ENCODE measurements around the gene MACROH2A2. TPM values are rescaled to one million over a fixed set of nuclear protein-coding genes. Genes with fewer than 3 reads are reported as not detected.

Gene MACROH2A2
- total RNA-seq, 1 donor from 2014 or later, result 15.5 TPM

GRCh38 chr10:70106958-70107791, 54.5 kb downstream of the MACROH2A2 start:
- intact Hi-C loops (cut with DNase I), result no loop called here
- Histone ChIP-seq H3K27me3 (no peaks in the 10 kb centered on the region), H3K36me3 (peaks cover 0 to 14% of the 10 kb centered on the region in 2 donors), H3K4me1 (no peaks in the 10 kb centered on the region), H3K4me3 (no peak overlapping the region), H3K27ac (no peak overlapping the region), H3K9me3 (no peaks in the 10 kb centered on the region)
- DNase-seq (ENCODE audit: extremely low spot score in 2 of 2), result no peak
- TF ChIP-seq, protein P1, sequence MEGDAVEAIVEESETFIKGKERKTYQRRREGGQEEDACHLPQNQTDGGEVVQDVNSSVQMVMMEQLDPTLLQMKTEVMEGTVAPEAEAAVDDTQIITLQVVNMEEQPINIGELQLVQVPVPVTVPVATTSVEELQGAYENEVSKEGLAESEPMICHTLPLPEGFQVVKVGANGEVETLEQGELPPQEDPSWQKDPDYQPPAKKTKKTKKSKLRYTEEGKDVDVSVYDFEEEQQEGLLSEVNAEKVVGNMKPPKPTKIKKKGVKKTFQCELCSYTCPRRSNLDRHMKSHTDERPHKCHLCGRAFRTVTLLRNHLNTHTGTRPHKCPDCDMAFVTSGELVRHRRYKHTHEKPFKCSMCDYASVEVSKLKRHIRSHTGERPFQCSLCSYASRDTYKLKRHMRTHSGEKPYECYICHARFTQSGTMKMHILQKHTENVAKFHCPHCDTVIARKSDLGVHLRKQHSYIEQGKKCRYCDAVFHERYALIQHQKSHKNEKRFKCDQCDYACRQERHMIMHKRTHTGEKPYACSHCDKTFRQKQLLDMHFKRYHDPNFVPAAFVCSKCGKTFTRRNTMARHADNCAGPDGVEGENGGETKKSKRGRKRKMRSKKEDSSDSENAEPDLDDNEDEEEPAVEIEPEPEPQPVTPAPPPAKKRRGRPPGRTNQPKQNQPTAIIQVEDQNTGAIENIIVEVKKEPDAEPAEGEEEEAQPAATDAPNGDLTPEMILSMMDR (IDR thresholded peaks at IDR 0.05), result peak in 1 of 3 experiments; percentile 18
- TF ChIP-seq POLR2AphosphoS5 (IDR thresholded peaks at IDR 0.05; ENCODE audit: insufficient read depth in 1 of 2, low read depth in 1 of 2), result no peak

DNA sequence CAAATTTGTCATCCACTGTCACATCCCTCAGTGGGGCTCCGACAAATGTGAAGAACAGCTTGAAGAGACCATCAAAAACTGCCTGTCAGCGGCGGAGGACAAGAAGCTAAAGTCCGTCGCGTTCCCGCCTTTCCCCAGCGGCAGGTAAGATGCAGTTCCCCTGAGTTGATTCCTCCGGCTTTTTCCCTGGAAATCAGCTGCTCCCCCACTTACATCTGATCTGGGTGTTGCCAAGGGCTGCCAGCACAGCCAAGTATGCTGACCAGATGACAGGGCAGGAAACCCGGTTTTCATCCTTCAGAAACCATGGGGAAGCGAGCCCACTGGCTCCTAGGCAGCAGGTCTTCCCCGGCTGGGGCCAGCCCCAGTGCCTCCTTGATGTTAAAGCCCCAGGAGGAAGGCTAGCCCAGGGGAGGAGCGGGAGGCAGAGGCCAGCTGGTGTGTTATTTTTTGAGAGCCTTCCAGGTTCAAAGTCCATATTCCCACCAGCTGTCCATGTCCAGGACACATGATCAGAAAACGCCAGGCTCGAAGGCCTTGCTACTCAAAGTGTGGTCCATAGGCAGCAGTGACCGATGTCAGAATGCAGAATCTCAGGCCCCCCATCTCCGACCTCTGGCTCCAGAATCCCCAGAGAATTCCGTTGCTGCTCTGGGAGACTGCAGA, 56.6 kb downstream of the MACROH2A2 start:
- Histone ChIP-seq H3K4me3 (no peak overlapping the region), H3K27ac (no peak overlapping the region), H3K4me1 (no peaks in the 10 kb centered on the region), H3K36me3 (peaks cover 0 to 31% of the 10 kb centered on the region in 2 donors), H3K9me3 (no peaks in the 10 kb centered on the region), H3K27me3 (no peaks in the 10 kb centered on the region)
- TF ChIP-seq POLR2AphosphoS5 (IDR thresholded peaks at IDR 0.05; ENCODE audit: insufficient read depth in 1 of 2, low read depth in 1 of 2), result no peak
- no peak for TF ChIP-seq POLR2A (IDR thresholded peaks at IDR 0.05)
- TF ChIP-seq, protein P1 (IDR thresholded peaks at IDR 0.05), result no peak
- intact Hi-C loops (cut with DNase I), result no loop called here
- DNase-seq (ENCODE audit: extremely low spot score in 2 of 2), result no peak

DNA sequence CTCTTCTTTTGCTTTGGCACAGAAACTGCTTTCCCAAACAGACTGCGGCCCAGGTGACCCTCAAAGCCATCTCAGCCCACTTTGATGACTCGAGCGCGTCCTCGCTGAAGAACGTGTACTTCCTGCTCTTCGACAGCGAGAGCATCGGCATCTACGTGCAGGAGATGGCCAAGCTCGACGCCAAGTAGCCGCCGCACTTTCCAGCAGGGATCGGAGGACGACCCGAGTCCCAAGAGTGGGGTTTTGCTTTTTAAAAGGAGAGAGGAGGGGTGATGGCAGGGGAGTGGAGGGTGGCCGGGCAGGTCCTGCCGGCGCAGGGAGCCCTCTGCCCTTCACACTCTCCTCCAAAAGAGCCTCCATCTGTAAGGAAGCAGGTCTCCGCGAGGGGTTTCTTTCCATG, 58.9 kb downstream of the MACROH2A2 start:
- Histone ChIP-seq H3K27me3 (no peaks in the 10 kb centered on the region), H3K4me1 (no peaks in the 10 kb centered on the region), H3K4me3 (no peak overlapping the region), H3K27ac (no peak overlapping the region), H3K36me3 (peaks cover 0 to 33% of the 10 kb centered on the region in 2 donors), H3K9me3 (no peaks in the 10 kb centered on the region)
- no peak for DNase-seq (ENCODE audit: extremely low spot score in 2 of 2)
- intact Hi-C loops (cut with DNase I), result no loop called here
- TF ChIP-seq POLR2AphosphoS5 (IDR thresholded peaks at IDR 0.05; ENCODE audit: insufficient read depth in 1 of 2, low read depth in 1 of 2) (no peak), POLR2A (IDR thresholded peaks at IDR 0.05) (no peak)
- TF ChIP-seq, protein P1 (IDR thresholded peaks at IDR 0.05), result no peak

- Histone ChIP-seq H3K9me3 (no peaks in the 10 kb centered on the region), H3K4me1 (no peaks in the 10 kb centered on the region), H3K27ac (no peak overlapping the region), H3K4me3 (no peak overlapping the region), H3K36me3 (peaks cover 0 to 33% of the 10 kb centered on the region in 2 donors), H3K27me3 (no peaks in the 10 kb centered on the region)
- DNase-seq (ENCODE audit: extremely low spot score in 2 of 2), result no peak
- intact Hi-C loops (cut with DNase I), result no loop called here
- TF ChIP-seq, protein P1 (IDR thresholded peaks at IDR 0.05), result no peak
- TF ChIP-seq POLR2AphosphoS5 (IDR thresholded peaks at IDR 0.05; ENCODE audit: insufficient read depth in 1 of 2, low read depth in 1 of 2) (no peak), POLR2A (IDR thresholded peaks at IDR 0.05) (no peak)
Observed at GRCh38 chr10:70112071-70112470, 59.4 kb downstream of the MACROH2A2 start.

GRCh38 chr10:70114902-70115301, 62.3 kb downstream of the MACROH2A2 start:
- no peaks in the 10 kb centered on the region for H3K4me1 ChIP-seq
- H3K4me3 ChIP-seq, result no peak overlapping the region
- no peak for TF ChIP-seq POLR2AphosphoS5 (IDR thresholded peaks at IDR 0.05; ENCODE audit: insufficient read depth in 1 of 2, low read depth in 1 of 2)
- TF ChIP-seq POLR2A (IDR thresholded peaks at IDR 0.05), result no peak
- TF ChIP-seq, protein P1 (IDR thresholded peaks at IDR 0.05), result no peak
- H3K27ac ChIP-seq, result no peak overlapping the region
- DNase-seq (ENCODE audit: extremely low spot score in 2 of 2), result no peak
- intact Hi-C loops (cut with DNase I), result no loop called here
- no peaks in the 10 kb centered on the region for H3K9me3 ChIP-seq
- peaks cover 0 to 27% of the 10 kb centered on the region in 2 donors for H3K36me3 ChIP-seq
- H3K27me3 ChIP-seq, result no peaks in the 10 kb centered on the region
